C4-2B (cell line): ENCODE measurements around the gene SCUBE1.

ENCODE experiments used
- H3K27ac ChIP-seq: fragments of 450-650 bp; 2 replicates; pipeline ENCODE4 v1.5.1; 2017
- CTCF ChIP-seq: fragments of 450-650 bp; conservative IDR thresholded peaks from 2 replicates; pipeline ENCODE4 v1.5.1; 2017; ENCODE audit warnings: mild to moderate bottlenecking
- ZFX ChIP-seq: fragments of 450-650 bp; IDR thresholded peaks from 2 replicates; pipeline ENCODE4 v1.6.1; 2017

The SCUBE1 gene

GRCh38 chr22:43176090-43176489, 167.1 kb downstream of the SCUBE1 start:
- no peak overlapping the region for H3K27ac ChIP-seq
- TF ChIP-seq ZFX (no peak), CTCF (no peak)

GRCh38 chr22:43174941-43175531, 168.1 kb downstream of the SCUBE1 start:
- no peak for TF ChIP-seq ZFX
- TF ChIP-seq CTCF, result no peak
- no peak overlapping the region for H3K27ac ChIP-seq

- TF ChIP-seq ZFX (no peak), CTCF (no peak)
- H3K27ac ChIP-seq, result no peak overlapping the region
These were observed 169.0 kb downstream of the SCUBE1 start for GRCh38 chr22:43173976-43174720.

GRCh38 chr22:43173566-43173965, 169.6 kb downstream of the SCUBE1 start:
- TF ChIP-seq CTCF (no peak), ZFX (no peak)
- H3K27ac ChIP-seq, result no peak overlapping the region

GRCh38 chr22:43172191-43172590, 171.0 kb downstream of the SCUBE1 start:
- no peak overlapping the region for H3K27ac ChIP-seq
- TF ChIP-seq CTCF, result no peak
- no peak for TF ChIP-seq ZFX

GRCh38 chr22:43171607-43172006, 171.6 kb downstream of the SCUBE1 start:
- no peak for TF ChIP-seq CTCF
- no peak for TF ChIP-seq ZFX
- H3K27ac ChIP-seq, result no peak overlapping the region

GRCh38 chr22:43171019-43171491, 172.1 kb downstream of the SCUBE1 start:
- TF ChIP-seq CTCF (no peak), ZFX (no peak)
- no peak overlapping the region for H3K27ac ChIP-seq
